ENCODE results near the gene MYO9B. TPM values are rescaled to one million over a fixed set of nuclear protein-coding genes. Genes with fewer than 3 reads are reported as not detected.

MYO9B gene
- total RNA-seq, 1 experiment from 2014 or later = 32.9 TPM

- H3K4me3 ChIP-seq (ENCODE audit: insufficient read depth, low read depth, low read length) = no peak overlapping the region
- no peak for DNase-seq
- no peaks in the 10 kb centered on the region for H3K27me3 ChIP-seq (ENCODE audit: control insufficient read depth, insufficient read depth, low read length)
- peaks cover 28% of the 10 kb centered on the region for H3K36me3 ChIP-seq (replicated peaks; ENCODE audit: control insufficient read depth, insufficient read depth, low read length)
Observed at GRCh38 chr19:17197666-17198065, 122.1 kb downstream of the MYO9B start.

- Histone ChIP-seq H3K27me3 (ENCODE audit: control insufficient read depth, insufficient read depth, low read length) (no peaks in the 10 kb centered on the region), H3K36me3 (replicated peaks; ENCODE audit: control insufficient read depth, insufficient read depth, low read length) (peaks cover 23% of the 10 kb centered on the region), H3K4me3 (ENCODE audit: insufficient read depth, low read depth, low read length) (no peak overlapping the region)
- DNase-seq = no peak
Observed at GRCh38 chr19:17200408-17201079, 125.0 kb downstream of the MYO9B start.

- H3K27me3 ChIP-seq (ENCODE audit: control insufficient read depth, insufficient read depth, low read length) = no peaks in the 10 kb centered on the region
- DNase-seq = peak; percentile 75
- no peak overlapping the region for H3K4me3 ChIP-seq (ENCODE audit: insufficient read depth, low read depth, low read length)
- peaks cover 23% of the 10 kb centered on the region for H3K36me3 ChIP-seq (replicated peaks; ENCODE audit: control insufficient read depth, insufficient read depth, low read length)
Observed at GRCh38 chr19:17202249-17202648, 126.7 kb downstream of the MYO9B start.

DNA sequence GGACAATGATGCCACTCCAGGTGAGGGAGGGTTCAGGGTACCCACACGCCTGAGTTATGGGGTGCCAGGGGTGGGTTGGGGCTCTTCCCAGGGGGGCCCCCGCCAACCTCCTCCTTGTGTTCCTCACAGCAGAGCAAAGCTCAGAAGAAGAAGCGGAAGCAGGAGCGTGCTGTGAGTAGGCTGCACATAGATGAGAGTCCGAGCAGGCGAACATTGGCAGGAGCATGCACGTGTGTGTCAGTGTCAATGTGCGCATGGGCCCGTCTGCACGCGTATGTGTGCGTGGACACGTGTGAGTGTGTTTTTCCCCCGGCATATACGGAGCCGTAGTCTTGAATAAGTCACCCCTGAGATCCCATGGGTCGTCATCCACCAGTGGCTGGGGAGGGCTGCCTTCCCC is 127.1 kb downstream of the MYO9B start:
- Histone ChIP-seq H3K4me3 (ENCODE audit: insufficient read depth, low read depth, low read length) (no peak overlapping the region), H3K36me3 (replicated peaks; ENCODE audit: control insufficient read depth, insufficient read depth, low read length) (peaks cover 23% of the 10 kb centered on the region), H3K27me3 (ENCODE audit: control insufficient read depth, insufficient read depth, low read length) (no peaks in the 10 kb centered on the region)
- no peak for DNase-seq

DNA sequence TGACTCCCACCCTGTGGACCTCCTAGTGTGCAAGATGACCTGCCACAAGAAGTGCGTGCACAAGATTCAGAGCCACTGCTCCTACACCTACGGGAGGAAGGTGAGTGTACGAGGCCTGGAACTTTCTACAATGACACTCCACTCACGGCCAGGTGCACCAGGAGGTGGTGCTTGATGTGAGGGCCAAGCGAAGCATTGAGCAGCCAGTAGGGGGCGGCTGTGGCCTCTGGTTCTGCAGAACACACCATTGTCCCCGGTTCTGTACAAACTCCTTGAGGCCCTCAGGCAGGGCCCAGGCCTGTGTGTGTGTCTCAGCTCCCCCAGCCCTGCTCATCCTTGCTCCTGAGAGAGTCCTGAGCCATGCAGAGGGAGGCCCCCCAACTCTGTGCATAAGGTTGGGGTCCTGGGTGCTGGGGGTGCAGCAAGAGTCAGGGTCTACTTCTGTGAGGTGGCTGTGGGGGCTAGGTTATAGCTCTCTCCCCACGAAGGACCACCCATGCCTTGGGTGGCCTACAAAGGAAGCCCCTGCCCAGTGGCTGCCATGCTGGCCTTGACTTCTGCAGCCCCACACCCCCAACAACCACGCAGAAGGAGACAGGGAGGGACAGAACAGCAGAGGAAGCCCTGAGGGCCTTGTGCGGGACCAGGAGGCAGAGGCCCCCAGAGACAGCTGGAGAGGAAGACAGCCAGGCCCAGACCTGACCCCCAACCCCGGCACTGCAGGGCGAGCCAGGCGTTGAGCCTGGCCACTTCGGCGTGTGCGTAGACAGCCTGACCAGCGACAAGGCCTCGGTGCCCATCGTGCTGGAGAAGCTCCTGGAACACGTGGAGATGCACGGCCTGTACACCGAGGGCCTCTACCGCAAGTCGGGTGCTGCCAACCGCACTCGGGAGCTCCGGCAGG is 129.9 kb downstream of the MYO9B start:
- DNase-seq = peak; percentile 92
- peaks cover 18% of the 10 kb centered on the region for H3K36me3 ChIP-seq (replicated peaks; ENCODE audit: control insufficient read depth, insufficient read depth, low read length)
- H3K4me3 ChIP-seq (ENCODE audit: insufficient read depth, low read depth, low read length) = no peak overlapping the region
- H3K27me3 ChIP-seq (ENCODE audit: control insufficient read depth, insufficient read depth, low read length) = no peaks in the 10 kb centered on the region

DNA sequence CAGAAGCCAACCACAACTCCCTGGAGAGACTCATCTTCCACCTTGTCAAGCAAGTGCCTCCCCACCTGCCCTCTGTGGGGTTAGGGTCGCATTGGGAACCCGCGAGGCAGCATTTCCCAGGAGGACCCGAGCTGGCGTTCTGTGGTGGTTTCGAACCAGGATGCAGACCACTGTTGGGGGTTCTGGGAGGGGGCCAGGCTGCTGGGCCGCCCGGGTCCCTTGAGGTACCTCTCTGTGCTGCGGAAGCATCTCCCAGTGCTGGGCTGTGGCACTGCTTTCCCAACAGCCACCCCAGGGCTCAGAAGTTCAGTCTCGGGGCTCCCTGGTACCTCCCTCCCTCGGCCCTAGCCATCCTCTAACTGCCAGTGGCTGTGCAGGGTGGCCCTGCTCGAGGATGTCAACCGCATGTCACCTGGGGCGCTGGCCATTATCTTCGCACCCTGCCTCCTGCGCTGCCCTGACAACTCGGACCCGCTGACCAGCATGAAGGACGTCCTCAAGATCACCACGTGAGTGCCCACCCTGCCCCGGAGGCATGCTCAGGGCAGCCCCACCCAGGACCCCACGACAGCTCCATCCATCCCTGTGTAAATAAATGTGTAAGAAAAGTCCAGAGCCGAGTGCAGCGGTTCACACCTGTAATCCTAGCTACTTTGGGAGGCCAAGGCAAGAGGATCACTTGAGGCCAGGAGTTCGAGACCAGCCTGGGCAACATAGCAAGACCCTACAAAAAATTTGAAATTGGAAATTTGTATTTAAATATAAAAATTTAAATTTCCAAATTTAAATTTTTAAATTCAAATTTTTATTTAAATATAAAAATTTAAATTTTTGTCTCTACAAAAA is 131.4 kb downstream of the MYO9B start:
- H3K27me3 ChIP-seq (ENCODE audit: control insufficient read depth, insufficient read depth, low read length) = no peaks in the 10 kb centered on the region
- DNase-seq = no peak
- no peak overlapping the region for H3K4me3 ChIP-seq (ENCODE audit: insufficient read depth, low read depth, low read length)
- H3K36me3 ChIP-seq (replicated peaks; ENCODE audit: control insufficient read depth, insufficient read depth, low read length) = peaks cover 9% of the 10 kb centered on the region

GRCh38 chr19:17209126-17210036 is 133.8 kb downstream of the MYO9B start:
- peak; percentile 100 for DNase-seq
- Histone ChIP-seq H3K36me3 (replicated peaks; ENCODE audit: control insufficient read depth, insufficient read depth, low read length) (peaks cover 2% of the 10 kb centered on the region), H3K4me3 (ENCODE audit: insufficient read depth, low read depth, low read length) (no peak overlapping the region), H3K27me3 (ENCODE audit: control insufficient read depth, insufficient read depth, low read length) (no peaks in the 10 kb centered on the region)

GRCh38 chr19:17210296-17210695 is 134.7 kb downstream of the MYO9B start:
- no peak for DNase-seq
- Histone ChIP-seq H3K36me3 (replicated peaks; ENCODE audit: control insufficient read depth, insufficient read depth, low read length) (peaks cover 2% of the 10 kb centered on the region), H3K27me3 (ENCODE audit: control insufficient read depth, insufficient read depth, low read length) (no peaks in the 10 kb centered on the region), H3K4me3 (ENCODE audit: insufficient read depth, low read depth, low read length) (no peak overlapping the region)

- no peak overlapping the region for H3K4me3 ChIP-seq (ENCODE audit: insufficient read depth, low read depth, low read length)
- no peak for DNase-seq
- no peaks in the 10 kb centered on the region for H3K27me3 ChIP-seq (ENCODE audit: control insufficient read depth, insufficient read depth, low read length)
- peaks cover 2% of the 10 kb centered on the region for H3K36me3 ChIP-seq (replicated peaks; ENCODE audit: control insufficient read depth, insufficient read depth, low read length)
Observed at GRCh38 chr19:17211547-17212446, 136.2 kb downstream of the MYO9B start.

GRCh38 chr19:17213334-17213733 is 137.8 kb downstream of the MYO9B start:
- no peak overlapping the region for H3K4me3 ChIP-seq (ENCODE audit: insufficient read depth, low read depth, low read length)
- peaks cover 4% of the 10 kb centered on the region for H3K36me3 ChIP-seq (replicated peaks; ENCODE audit: control insufficient read depth, insufficient read depth, low read length)
- no peak for DNase-seq
- H3K27me3 ChIP-seq (ENCODE audit: control insufficient read depth, insufficient read depth, low read length) = no peaks in the 10 kb centered on the region

DNA sequence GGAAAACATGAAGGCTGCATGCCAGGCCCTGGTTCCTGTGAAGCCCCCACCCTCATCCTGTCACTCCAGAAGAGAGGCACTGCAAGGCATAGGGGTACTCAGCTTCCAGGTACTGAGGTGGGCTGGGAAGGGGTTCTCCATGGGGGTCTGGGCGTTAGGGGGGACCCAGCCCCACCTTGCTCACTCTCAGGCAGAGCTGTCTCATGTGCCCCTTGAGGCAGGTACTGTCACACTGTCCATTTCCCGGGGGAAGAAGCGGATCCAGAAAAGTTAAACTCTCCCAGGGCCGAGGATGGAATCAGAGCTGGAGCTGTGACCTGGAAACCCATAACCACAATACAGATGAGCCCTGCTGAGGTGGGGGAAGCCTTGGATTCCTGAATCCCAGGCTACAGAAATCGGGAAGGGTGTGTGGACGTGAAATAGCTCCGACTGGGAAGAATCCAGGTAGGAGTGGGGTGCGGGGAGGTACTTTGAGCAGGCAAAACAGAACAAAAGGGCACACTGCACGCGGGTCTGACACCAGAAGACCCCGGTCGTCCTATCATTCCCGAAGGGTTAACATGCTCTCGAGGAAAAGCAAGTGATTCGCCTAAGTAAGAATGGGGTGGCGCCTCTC is 139.0 kb downstream of the MYO9B start:
- H3K27me3 ChIP-seq (ENCODE audit: control insufficient read depth, insufficient read depth, low read length) = no peaks in the 10 kb centered on the region
- H3K36me3 ChIP-seq (replicated peaks; ENCODE audit: control insufficient read depth, insufficient read depth, low read length) = peaks cover 4% of the 10 kb centered on the region
- H3K4me3 ChIP-seq (ENCODE audit: insufficient read depth, low read depth, low read length) = peak overlapping the region; percentile 62
- peak; percentile 66 for DNase-seq

GRCh38 chr19:17215127-17215971 is 139.8 kb downstream of the MYO9B start, which contains the start of gene USE1:
Gene USE1, plus strand, starts transcription at chr19:17215357. Its CDS starts 49 bp downstream, at chr19:17215406.
- DNase-seq = peak; percentile 98
- peaks cover 4% of the 10 kb centered on the region for H3K36me3 ChIP-seq (replicated peaks; ENCODE audit: control insufficient read depth, insufficient read depth, low read length)
- no peaks in the 10 kb centered on the region for H3K27me3 ChIP-seq (ENCODE audit: control insufficient read depth, insufficient read depth, low read length)
- H3K4me3 ChIP-seq (ENCODE audit: insufficient read depth, low read depth, low read length) = peak within 1 kb of the TSS; percentile 62

Measured in H7 (cell line).